Retinal pigment epithelial cell (primary cell): Measurements from ENCODE around the gene RHOV.

Source experiments
- DNase-seq: peaks from one replicate; pipeline ENCODE4 v3.0.0-alpha.2; 2010; ENCODE audit warnings: low read depth
- H3K4me3 ChIP-seq: 2 replicates; pipeline ENCODE4 v1.5.1; 2011; ENCODE audit warnings: mild to moderate bottlenecking, low read length, control low read depth, moderate library complexity
- TF ChIP-seq, protein P1 (sequence below): conservative IDR thresholded peaks from 2 replicates; pipeline ENCODE4 v1.5.1; 2011; ENCODE audit warnings: low read depth, low read length, control low read depth, inconsistent platforms

RHOV gene

DNA sequence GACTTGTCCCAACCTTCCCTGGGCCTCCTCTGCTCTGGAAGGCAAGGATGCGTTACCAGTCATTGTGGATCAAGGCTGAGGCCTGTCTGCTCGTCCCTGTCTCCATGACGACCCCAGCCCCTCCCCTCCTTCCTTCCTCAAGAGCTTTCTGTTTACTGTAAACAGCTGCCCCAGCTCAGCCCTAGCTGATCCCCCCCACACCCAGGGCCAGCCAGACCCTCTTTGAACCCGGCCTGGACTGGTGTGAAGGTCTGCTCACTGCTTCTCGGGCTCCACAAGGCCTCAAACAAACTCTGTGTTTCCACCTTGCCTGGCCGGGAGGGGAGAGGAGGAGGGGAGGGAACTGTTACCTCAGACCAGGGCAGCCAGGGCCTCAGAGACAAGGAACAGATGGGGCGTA, 37.1 kb upstream of the RHOV start:
- no peak for DNase-seq
- TF ChIP-seq, protein P1, sequence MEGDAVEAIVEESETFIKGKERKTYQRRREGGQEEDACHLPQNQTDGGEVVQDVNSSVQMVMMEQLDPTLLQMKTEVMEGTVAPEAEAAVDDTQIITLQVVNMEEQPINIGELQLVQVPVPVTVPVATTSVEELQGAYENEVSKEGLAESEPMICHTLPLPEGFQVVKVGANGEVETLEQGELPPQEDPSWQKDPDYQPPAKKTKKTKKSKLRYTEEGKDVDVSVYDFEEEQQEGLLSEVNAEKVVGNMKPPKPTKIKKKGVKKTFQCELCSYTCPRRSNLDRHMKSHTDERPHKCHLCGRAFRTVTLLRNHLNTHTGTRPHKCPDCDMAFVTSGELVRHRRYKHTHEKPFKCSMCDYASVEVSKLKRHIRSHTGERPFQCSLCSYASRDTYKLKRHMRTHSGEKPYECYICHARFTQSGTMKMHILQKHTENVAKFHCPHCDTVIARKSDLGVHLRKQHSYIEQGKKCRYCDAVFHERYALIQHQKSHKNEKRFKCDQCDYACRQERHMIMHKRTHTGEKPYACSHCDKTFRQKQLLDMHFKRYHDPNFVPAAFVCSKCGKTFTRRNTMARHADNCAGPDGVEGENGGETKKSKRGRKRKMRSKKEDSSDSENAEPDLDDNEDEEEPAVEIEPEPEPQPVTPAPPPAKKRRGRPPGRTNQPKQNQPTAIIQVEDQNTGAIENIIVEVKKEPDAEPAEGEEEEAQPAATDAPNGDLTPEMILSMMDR, result no peak
- no peak overlapping the region for H3K4me3 ChIP-seq

DNA sequence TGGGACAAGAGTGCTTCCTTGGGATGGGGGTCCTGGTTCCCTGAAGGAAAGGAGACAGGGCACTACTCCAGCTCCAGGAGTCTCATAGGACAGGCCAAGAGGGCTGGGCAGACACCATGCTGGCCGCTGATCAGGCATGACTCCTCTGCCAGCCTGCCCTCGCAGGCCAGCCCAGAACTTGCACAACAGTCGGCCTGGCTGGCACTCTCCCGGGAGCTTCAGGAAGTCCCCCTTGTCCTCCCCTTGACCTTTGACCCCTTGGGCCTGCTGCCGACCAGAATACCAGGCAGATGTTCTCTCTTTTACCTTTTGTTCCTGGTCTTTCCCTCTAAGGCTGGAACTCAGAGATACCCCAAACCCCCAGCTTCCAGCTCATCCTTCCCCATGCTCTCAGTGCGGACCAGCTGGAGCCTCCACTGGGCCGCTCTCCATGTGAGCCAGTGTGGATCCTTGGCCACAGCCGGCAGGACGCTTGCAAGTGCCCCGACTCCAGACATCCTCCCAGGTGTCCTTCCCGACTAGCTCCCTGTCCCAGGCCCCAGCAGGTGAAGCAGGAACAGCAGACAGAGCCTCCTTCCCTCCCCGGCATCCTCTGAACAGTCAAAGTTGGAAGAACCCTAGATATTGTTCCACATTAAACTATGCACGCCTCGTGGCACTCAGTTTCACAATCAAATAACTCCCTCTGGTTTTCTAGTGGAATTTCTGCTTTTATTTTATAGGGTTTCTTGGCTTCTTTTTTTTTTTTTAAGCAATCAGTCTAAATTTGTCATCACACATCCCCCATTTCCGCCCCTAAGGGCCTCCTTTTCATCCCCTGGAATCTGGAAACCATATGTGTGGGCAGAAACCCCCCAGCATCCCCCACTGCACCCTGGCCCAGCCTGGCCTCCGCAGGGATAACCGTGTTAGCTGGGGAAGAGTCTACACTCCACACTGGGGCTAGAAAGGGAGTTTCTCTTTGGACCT, 35.9 kb upstream of the RHOV start:
- H3K4me3 ChIP-seq, result no peak overlapping the region
- TF ChIP-seq, protein P1, result no peak
- DNase-seq, result no peak

DNA sequence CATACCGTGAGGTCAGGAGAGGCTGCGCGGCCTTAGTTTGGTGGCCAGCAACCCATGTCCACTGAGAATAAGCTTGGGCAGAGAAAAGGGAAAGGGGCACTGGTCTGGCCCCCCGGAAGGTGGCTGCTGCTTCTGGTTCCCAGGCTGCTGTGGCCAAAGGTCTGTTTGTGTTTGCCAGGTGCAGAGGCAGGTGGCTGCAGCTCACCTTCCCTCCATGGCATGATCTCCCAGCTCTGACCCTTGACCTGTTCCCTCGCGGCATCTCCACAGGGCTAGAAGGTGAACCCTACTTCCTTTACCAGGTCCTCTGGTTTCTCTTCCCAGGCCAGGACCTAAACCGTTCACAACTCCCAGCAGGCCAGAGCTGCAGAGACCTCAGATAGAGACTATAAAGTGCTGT, 34.1 kb upstream of the RHOV start:
- TF ChIP-seq, protein P1, result no peak
- no peak for DNase-seq
- no peak overlapping the region for H3K4me3 ChIP-seq

DNA sequence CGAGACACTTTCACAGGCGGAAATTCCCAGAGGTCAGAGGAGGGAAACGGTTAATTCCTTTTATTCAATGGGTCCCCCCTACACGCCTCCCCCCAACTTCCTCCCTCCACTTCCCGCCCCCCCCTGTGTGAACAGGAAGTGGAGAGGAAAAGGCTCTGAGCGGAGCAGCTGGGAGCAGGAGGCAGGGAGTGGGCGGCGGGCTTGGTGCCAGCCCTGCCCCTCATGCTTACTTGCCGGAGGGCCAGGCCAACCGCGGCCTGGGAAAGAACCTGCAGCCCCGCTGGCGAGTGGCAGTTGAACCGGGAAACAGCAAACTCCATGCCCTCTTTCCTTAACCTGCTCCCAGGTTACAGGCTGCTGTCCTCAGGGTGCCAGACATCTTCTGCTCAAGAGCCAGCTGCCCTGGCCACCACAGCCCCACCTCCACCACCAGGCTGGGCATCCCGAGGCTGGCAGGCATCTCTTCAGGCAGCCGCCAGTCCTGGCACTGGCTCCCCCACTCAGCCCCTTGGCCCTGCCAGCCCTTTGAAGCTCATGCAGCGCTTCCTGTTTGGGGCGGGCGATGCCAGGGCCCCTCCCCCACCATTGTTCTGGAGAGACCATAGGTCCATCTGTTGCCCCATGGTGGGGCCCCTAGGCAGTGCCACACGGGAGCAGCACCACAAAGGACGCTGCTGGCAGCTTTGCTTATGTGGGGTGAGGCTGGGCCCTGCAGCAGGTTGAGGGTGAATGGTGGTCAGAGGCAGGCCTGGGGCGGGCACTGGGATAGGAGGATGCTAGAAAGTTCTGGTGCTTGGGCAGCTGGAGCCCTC, 33.2 kb upstream of the RHOV start:
- DNase-seq, result no peak
- TF ChIP-seq, protein P1, result no peak
- peak overlapping the region; percentile 54 for H3K4me3 ChIP-seq

DNA sequence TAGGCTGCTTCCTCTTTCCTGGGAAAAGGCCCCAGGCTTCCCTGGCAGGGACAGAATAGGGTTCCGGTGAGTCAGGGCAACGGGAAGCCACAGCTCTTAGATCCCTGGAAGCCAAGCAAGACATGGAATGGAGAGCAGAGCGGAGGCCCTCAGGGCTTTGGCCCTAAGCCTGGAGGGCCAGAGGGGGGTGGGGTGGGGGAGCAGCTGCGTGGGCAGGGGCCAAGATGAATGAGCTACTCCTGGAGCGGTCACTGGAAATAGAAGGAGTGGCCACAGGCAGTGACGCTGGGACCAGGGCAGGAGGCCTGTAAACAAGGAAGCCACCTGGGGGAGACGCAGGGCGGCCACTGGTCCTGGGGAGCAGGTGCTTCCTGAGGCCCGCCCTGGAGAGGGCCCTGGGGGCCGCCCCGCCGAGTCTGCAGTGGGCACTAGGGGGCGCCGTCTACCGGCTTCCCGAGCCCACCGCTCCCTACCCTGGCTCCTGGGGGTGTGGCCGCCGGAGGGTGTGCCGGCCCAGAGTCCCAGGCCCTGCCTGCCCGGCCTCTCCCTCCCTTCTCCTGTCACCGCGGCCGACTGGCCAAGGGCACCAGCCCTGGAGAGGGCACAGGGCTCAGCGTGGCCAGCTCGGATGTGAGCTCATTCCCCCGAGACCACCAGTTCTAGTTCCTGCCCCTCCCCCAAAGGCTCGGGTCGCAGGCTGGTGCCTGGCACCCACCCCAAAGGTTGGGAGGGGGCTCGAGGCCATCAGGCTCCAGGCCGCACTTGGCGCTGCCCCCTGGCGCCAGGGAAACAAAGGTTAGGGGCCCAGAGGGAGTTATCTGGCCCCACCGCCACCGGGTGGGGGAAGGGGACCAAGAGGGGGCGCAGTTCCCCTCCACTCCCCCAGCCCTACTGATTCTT, 32.3 kb upstream of the RHOV start:
- TF ChIP-seq, protein P1, result peak; percentile 81
- H3K4me3 ChIP-seq, result peak overlapping the region; percentile 54
- DNase-seq, result peak; percentile 47

DNA sequence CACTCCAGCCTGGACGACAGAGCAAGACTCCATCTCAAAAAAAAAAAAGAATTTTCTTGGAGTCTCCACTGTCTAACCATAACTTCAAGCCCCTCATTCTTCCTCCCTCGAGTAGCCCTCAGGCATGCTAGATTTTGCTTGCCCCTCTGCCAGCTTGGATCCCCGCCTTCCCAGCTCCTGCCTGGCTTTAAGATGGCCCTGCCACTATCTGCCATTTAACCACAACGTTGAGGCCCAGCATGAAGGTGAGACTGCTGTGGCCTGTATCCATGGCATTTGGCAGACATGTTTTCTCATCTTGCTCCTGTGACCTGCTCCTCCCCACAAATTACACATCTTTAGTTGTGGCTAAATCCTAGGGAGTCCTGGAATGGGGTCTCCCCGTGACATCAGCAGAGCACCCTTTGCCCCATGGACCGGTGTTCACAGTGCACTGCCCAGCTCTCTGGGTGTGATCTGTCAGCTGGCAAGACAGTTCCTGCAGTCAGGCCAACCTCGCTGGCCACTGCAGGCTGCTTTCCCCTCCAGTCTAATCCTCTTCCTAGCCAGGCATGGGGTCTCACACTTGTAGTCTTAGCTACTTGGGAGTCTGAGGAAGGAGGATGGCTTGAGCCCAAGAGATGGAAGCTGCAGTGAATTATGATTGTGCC, 30.6 kb upstream of the RHOV start:
- H3K4me3 ChIP-seq, result no peak overlapping the region
- TF ChIP-seq, protein P1, result no peak
- DNase-seq, result no peak
